Activated CD8-positive, alpha-beta memory T cell treated with anti-CD3 and anti-CD28 coated beads, Interleukin-2, amount 50 U/mL, for 4 hours (primary cell): ENCODE measurements around the gene TPST1.

Experiments used
- DNase-seq: peaks from one replicate; pipeline ENCODE4 v3.0.0-alpha.2; 2020

The TPST1 gene

DNA sequence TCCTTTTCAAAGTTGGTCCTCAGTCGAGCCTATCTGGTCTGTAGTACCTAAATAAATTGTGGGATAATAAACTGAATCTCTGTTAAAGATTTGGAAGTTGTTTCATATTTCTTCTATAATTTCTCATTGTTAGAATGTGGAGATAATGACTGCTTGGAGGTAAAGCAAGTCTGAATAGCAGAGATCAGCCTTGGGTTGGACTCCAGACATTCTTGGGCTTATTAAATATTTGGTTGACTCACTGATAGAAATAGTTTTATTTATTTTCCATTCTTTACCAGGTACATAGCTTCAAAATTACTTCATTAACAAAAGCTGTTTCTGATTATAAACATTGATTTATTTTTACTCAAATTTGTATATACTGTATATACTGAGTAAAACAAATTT is 34.3 kb downstream of the TPST1 start:
- no peak for DNase-seq

GRCh38 chr7:66245008-66245407 is 39.9 kb downstream of the TPST1 start:
- DNase-seq, result no peak

- DNase-seq, result no peak
Measured at GRCh38 chr7:66246554-66247171, 41.5 kb downstream of the TPST1 start.

- DNase-seq, result no peak
Measured at GRCh38 chr7:66247380-66248078, 42.4 kb downstream of the TPST1 start.

- no peak for DNase-seq
Measured at GRCh38 chr7:66250711-66251110, 45.6 kb downstream of the TPST1 start.

GRCh38 chr7:66255534-66256100 is 50.5 kb downstream of the TPST1 start:
- no peak for DNase-seq

DNA sequence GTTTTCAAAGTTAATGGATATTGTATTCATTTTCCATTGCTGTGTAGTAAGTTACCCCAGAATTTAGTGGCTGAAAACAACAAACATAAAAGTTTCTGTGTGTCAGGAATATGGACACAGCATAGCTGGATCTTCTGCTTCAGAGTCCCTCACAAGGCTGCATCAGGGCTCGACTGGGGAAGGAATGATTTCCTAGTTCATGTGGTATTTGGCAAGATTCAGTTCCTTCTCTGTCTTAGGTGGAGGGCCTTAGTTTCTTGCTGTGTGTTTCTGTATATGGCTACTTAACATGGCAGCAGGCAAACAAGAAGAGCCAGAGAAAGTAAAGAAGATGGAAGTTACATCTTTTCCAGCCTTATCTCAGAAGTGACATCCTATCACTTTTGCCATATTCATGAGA is 51.1 kb downstream of the TPST1 start:
- DNase-seq, result no peak

- no peak for DNase-seq
Measured at GRCh38 chr7:66257481-66257880, 52.3 kb downstream of the TPST1 start.

DNA sequence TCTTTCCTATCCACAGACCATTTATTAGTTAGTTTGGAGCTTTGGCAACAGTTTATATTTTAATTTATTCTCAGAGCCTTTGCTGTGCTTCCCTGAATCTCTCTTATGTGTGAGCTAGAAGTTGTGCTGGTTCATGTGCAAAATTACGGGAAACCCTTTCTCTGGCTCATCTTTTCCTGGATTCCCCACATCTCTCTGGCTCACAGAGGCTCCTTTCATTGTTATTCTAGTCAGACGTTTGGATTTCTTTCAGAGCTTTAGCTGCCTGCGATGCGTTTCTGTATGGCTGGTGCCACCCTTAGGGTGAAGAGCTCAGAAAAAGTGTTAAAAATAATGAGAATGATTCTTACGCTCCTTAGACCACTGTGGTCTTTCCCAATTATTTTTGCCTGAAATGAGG is 53.3 kb downstream of the TPST1 start:
- DNase-seq, result no peak

- no peak for DNase-seq
Measured at GRCh38 chr7:66261941-66262340, 56.8 kb downstream of the TPST1 start.

- DNase-seq, result no peak
Measured at GRCh38 chr7:66263936-66264335, 58.8 kb downstream of the TPST1 start.

DNA sequence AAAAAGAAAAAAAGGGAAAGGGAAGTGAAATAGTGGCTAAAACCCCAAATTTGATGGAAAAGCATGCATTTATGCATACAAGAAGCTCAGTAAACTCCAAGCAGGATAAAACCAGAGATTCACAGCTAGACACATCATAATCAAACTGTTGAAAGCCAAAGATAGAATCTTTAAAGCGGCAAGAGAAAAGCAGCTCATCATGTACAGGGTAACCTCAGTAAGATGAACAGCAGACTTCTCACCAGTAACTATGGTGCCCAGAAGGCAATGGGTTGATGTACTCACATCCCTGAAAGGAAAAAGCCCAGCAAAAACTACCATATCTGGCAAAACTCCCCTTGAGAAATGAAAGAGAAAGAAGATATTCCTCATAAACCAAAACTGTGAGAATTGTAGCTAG is 60.4 kb downstream of the TPST1 start:
- no peak for DNase-seq

- no peak for DNase-seq
Measured at GRCh38 chr7:66267249-66267648, 62.1 kb downstream of the TPST1 start.

DNA sequence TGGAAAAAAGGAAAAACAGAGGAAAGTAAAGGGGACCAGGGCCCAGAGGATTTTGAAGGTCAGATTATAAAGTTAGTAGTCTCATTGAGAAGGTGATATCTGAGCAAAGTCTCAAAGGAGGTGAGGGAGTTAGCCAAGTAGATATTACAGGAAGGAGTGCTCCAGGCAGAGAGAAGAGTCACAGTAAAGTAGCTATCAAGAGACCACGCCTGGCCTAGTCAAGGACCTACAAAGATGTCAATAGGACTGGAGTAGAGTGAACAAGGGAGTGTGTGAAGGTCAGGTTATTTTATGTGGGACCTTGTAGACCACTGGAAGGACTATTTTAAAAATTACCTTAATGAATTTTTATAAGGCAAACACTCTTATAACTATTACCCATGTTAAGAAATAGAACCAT is 64.8 kb downstream of the TPST1 start:
- DNase-seq, result no peak

GRCh38 chr7:66272321-66272720 is 67.2 kb downstream of the TPST1 start:
- no peak for DNase-seq

- no peak for DNase-seq
Measured at GRCh38 chr7:66276363-66276762, 71.2 kb downstream of the TPST1 start.

- DNase-seq, result no peak
Measured at GRCh38 chr7:66277492-66277891, 72.4 kb downstream of the TPST1 start.

- no peak for DNase-seq
Measured at GRCh38 chr7:66279912-66280311, 74.8 kb downstream of the TPST1 start.

DNA sequence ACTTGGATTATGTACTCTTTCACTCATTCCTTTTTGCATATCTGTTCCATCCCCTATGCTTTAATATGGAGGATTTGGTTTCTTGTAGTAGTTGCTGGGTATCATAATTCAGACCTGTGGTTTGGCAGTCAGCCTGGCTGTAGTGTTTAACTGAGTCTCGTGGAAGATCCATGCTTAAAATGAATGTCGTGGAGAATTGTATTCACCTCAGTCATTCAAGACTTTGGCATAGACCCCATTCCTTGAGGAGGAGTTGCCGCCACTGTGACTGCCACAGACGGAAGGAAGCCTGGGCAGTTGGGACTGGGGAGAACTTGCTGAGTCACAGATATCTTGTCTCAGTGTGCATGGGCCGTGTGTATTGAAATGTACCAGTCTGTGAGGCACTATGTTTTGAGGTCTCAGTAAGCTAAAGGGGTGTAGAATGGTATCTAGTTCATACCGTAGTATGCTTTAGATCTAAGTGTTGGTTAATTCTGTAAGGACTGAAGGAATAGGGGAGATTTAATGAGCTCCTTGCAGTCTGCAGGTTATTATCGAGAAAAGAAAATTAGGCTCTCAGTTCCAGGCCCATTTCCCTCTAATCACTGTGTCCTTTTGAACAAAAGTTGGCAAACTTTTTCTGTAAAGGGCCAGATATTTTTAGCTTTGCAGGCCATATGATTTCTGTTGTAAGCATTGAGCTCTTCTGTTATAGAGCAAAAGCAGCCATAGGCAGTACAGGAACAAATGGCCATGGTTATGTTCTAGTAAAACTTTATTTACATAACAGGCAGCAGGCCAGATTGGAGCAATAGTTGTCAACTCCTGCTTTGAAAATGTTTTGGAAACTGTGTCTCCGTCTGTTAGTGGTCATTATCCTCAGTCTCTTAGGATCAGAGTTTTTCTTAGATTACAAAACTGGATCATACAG is 76.8 kb downstream of the TPST1 start:
- no peak for DNase-seq

- DNase-seq, result no peak
Measured at GRCh38 chr7:66282591-66282935, 77.4 kb downstream of the TPST1 start.

DNA sequence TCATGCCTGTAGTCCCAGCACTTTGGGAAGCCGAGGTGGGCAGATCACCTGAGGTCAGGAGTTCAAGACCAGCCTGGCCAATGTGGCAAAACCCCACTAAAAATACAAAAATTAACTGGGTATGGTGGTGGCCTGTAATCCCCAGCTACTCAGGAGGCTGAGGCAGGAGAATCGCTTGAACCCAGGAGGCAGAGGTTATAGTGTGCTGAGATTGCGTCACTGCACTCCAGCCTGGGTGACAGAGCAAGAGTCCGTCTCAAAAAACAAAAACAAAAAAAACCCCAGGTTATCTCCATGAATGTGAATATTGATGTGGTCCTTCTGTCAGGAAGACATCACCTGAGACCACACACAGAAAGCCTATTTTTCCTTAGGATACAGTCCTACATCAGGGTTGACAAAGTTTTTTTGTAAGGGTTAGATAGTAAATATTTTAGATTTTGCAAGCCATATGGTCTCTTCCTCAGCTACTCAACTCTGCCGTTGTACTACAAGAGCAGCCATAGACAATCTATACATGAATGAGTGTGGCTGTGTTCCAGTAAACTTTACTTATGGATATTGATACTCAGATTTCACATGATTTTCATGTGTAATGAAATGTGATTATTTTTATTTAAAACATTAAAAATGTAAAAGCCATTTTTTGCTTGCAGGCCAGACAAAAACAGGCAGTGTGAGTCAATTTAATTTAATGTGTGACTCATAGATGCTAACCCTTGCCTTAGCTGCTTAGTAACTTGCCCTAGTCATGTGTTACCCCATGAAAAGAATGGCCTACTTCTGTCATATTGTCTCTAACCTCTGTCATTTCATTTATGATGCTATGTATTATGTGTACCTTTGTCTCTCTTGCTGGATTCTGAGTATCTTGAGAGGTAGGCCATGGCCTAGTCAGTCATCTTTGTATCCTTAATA is 78.1 kb downstream of the TPST1 start:
- no peak for DNase-seq

GRCh38 chr7:66296001-66296521 is 90.9 kb downstream of the TPST1 start:
- DNase-seq, result no peak
